IMR-90 (cell line): ENCODE data around the gene TSACC.

Experiments used
- POLR2A ChIP-seq: IDR thresholded peaks from 2 replicates; pipeline ENCODE4 v1.6.1; 2012; ENCODE audit warnings: mild to moderate bottlenecking, low read depth, low read length
- RAD21 ChIP-seq: IDR thresholded peaks from 2 replicates; pipeline ENCODE4 v1.6.1; 2012; ENCODE audit warnings: low read length, improper control_type of control experiment
- TF ChIP-seq, protein P1 (sequence below): conservative IDR thresholded peaks from 2 replicates; pipeline ENCODE4 v1.5.1; 2012; ENCODE audit warnings: mild to moderate bottlenecking, low read depth, low read length, improper control_type of control experiment

DNA sequence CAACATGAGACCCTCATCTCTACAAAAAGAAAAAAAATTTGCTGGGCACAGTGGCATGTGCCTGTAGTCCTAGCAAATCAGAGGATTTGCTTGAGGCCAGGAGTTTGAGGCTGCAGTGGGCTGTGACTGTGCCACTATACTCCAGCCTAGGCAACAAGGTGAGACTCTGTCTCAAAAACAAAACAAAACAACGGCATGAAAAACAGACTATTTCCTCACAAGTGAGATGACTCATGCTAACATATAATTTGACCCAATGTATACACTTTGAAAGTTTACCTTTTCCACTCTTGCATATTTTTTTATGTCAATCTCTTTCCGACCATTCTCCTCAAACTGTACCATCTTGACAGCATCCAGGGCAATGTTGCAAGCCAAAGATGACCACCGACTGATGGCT, 17.8 kb upstream of the TSACC start:
- TF ChIP-seq, protein P1, sequence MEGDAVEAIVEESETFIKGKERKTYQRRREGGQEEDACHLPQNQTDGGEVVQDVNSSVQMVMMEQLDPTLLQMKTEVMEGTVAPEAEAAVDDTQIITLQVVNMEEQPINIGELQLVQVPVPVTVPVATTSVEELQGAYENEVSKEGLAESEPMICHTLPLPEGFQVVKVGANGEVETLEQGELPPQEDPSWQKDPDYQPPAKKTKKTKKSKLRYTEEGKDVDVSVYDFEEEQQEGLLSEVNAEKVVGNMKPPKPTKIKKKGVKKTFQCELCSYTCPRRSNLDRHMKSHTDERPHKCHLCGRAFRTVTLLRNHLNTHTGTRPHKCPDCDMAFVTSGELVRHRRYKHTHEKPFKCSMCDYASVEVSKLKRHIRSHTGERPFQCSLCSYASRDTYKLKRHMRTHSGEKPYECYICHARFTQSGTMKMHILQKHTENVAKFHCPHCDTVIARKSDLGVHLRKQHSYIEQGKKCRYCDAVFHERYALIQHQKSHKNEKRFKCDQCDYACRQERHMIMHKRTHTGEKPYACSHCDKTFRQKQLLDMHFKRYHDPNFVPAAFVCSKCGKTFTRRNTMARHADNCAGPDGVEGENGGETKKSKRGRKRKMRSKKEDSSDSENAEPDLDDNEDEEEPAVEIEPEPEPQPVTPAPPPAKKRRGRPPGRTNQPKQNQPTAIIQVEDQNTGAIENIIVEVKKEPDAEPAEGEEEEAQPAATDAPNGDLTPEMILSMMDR = no peak
- TF ChIP-seq POLR2A = no peak
- no peak for TF ChIP-seq RAD21
